ENCODE measurements around the gene MYL5.

DNA sequence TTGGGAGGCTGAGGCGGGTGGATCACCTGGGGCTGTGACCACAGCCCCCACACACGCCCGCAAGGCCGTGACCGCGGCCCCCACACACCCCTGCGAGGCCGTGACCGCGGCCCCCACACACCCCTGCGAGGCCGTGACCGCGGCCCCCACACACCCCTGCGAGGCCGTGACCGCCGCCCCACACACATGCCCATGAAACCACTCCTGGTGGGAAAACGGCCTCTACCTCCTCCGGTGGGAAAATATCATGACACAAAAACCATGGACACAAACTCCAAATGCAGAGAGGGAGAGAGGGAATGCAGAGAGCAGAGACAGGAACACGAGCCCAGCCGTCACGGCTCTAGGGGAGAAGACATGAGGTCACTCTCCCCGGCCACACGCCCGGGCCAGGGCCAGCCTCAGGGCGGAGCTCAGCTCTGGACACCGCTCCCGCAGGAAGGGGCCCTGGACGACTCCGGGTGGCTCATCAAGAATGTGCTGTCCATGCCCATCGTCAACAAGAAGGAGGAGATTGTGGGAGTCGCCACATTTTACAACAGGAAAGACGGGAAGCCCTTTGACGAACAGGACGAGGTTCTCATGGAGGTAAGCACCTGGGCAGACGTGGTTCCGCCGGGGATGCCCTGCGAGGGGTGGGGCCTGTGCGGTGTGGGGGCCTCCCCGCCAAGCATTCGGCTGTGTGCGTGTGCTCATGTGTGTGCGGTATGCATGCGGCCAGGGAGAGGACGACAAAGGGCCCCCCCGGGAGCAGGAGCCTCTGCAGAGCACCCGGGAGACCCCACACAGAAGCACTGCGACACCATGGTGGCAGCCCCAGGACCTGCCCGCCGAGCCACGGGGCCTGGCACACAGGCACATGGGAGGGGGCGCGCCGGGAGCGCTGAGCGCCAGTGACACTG lies 17.7 kb upstream of the MYL5 start:
- TF ChIP-seq GATA2 (IDR thresholded peaks at IDR 0.05; ENCODE audit: low read depth, low read length): no peak
- no peak for TF ChIP-seq GATA3 (IDR thresholded peaks at IDR 0.05; ENCODE audit: low read depth, low read length)
